Muscle layer of colon (tissue), 2 donors: ENCODE data around the gene FEM1B.

Experiments
- H3K27ac ChIP-seq: one replicate; pipeline ENCODE4 v1.7.0; 2013; ENCODE audit warnings: low read depth, mild to moderate bottlenecking, low read length, moderate library complexity
- H3K27me3 ChIP-seq, 2 donors: one replicate each; pipeline ENCODE4 v1.7.0; 2013; ENCODE audit warnings: low read length in 2 of 2, mild to moderate bottlenecking in 2 of 2; ENCODE audit not compliant: insufficient read depth in 2 of 2, control insufficient read depth in 1 of 2
- H3K36me3 ChIP-seq: one replicate; pipeline ENCODE4 v1.7.0; 2013; ENCODE audit warnings: mild to moderate bottlenecking, low read length; ENCODE audit not compliant: insufficient read depth
- H3K4me1 ChIP-seq: one replicate; pipeline ENCODE4 v1.7.0; 2013; ENCODE audit warnings: mild to moderate bottlenecking, low read length; ENCODE audit not compliant: insufficient read depth
- H3K4me3 ChIP-seq, 2 donors: one replicate each; pipeline ENCODE4 v1.7.0; 2013; ENCODE audit warnings: low read length in 2 of 2, low read depth in 1 of 2, mild to moderate bottlenecking in 1 of 2, moderate library complexity in 1 of 2
- H3K9ac ChIP-seq: one replicate; pipeline ENCODE4 v1.7.0; 2013; ENCODE audit warnings: low read length
- H3K9me3 ChIP-seq: one replicate; pipeline ENCODE4 v1.7.0; 2013; ENCODE audit warnings: mild to moderate bottlenecking, low read length
- donor health status: abdominal sarcoma.
- donor health status: Adenocarcinoma of cecum.

The FEM1B gene

DNA sequence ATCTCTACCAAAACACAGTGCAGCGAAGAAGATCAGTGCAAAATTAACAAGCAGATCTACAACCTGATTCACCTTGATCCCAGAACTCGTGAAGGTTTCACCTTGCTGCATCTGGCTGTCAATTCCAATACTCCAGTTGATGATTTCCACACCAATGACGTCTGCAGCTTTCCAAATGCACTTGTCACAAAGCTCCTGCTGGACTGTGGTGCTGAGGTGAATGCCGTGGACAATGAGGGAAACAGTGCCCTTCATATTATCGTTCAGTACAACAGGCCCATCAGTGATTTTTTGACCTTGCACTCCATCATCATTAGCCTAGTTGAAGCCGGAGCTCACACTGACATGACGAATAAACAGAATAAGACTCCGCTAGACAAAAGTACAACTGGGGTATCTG, 13.2 kb downstream of the FEM1B start:
- peaks cover 24% of the 10 kb centered on the region for H3K4me1 ChIP-seq
- no peak overlapping the region for H3K27ac ChIP-seq
- H3K36me3 ChIP-seq: peaks cover 22% of the 10 kb centered on the region
- no peaks in the 10 kb centered on the region for H3K27me3 ChIP-seq
- no peak overlapping the region for H3K4me3 ChIP-seq
- no peaks in the 10 kb centered on the region for H3K9me3 ChIP-seq
- H3K9ac ChIP-seq: no peak overlapping the region

DNA sequence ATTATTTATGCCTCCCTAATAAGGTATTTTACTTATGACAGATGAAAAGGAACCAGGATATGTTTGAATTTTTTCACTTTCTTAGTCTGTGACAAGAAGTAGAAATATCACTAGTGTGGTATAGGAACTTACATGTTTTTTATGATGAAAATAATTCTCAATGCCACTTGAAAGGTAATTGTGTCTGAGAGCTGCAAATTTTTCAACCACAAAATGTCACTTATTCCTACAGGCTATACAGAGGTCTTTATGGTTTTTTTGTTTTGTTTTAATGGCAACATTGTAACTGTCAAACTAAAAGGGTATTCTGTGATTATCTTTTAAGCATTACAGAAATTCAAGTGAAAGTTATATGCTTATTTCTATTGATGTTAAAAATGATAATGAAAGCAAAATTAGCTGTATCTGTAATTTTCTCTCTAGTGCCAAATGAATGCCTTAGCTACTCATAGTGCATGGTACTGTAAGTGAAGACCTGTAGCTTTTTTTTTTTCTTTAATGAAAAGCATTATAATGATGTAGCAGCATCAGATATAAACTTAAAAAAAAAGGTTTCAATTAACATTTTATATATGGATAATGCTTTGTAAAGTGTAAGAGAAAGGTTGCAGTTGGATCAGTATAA, 14.7 kb downstream of the FEM1B start:
- no peak overlapping the region for H3K27ac ChIP-seq
- H3K9me3 ChIP-seq: no peaks in the 10 kb centered on the region
- no peak overlapping the region for H3K9ac ChIP-seq
- no peak overlapping the region for H3K4me3 ChIP-seq
- H3K4me1 ChIP-seq: peaks cover 21% of the 10 kb centered on the region
- peaks cover 22% of the 10 kb centered on the region for H3K36me3 ChIP-seq
- no peaks in the 10 kb centered on the region for H3K27me3 ChIP-seq

DNA sequence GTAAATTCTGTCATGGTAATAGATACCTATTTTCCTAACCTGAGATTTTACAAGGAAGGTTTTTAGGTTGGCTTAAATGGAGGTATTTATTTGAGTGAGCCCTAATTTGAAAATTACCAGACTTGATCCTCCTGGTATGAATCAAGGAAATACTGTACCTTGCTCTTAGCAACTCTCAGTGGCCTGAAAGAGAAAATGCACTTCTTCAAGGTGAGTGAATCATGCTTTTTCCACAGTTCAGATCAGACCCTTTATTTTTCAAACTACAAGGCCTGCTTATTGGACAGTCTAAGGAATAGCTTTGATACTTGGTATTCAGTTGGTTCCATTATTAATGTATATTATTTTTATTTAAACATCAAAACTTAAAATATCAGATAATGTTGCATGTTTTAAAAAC, 15.4 kb downstream of the FEM1B start:
- H3K4me1 ChIP-seq: peaks cover 20% of the 10 kb centered on the region
- no peak overlapping the region for H3K27ac ChIP-seq
- H3K9me3 ChIP-seq: no peaks in the 10 kb centered on the region

DNA sequence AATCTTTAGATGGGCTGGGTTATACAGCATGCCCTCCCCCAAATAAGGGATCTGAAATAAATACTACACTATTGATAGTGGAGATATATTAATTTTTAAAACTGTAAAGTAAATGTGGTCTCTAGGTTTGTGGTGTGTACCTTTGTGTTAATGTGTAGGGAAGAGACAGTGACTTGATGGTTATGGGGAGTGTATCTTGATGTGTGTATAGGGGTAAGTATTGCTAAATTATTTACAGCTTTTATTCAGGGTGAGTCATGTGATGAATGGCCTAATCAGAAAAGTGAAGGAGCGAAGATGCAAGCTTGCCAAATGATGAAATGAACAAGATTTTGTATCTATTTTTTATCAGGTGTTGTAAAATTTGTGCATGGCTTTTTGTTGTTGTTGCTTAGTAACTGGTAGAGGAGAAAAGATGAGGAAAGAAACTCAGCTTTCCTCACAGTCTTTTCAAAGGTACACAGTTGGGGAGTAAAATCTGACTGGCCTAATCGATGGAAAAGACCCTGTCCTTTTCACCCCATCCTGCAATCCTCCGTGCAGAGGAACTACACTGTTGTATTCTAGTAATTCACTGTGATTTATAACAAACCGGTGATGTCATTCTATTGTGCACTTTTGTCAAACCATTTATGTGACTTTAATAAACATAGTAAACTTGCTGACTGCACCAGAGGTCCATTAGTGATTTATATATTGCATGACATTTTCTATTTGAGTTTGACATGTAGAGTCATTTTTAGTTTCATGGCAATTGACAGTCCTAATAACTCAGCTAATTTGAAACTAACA, 17.7 kb downstream of the FEM1B start:
- H3K4me1 ChIP-seq: peaks cover 24% of the 10 kb centered on the region
- no peak overlapping the region for H3K27ac ChIP-seq
- no peaks in the 10 kb centered on the region for H3K27me3 ChIP-seq
- H3K36me3 ChIP-seq: peaks cover 14% of the 10 kb centered on the region
- no peaks in the 10 kb centered on the region for H3K9me3 ChIP-seq
- H3K4me3 ChIP-seq: no peak overlapping the region
- no peak overlapping the region for H3K9ac ChIP-seq

More for the DNA sequence above, 15.4 kb downstream of the FEM1B start:
- Histone ChIP-seq H3K36me3 (peaks cover 22% of the 10 kb centered on the region), H3K9ac (no peak overlapping the region), H3K27me3 (no peaks in the 10 kb centered on the region), H3K4me3 (no peak overlapping the region)

DNA sequence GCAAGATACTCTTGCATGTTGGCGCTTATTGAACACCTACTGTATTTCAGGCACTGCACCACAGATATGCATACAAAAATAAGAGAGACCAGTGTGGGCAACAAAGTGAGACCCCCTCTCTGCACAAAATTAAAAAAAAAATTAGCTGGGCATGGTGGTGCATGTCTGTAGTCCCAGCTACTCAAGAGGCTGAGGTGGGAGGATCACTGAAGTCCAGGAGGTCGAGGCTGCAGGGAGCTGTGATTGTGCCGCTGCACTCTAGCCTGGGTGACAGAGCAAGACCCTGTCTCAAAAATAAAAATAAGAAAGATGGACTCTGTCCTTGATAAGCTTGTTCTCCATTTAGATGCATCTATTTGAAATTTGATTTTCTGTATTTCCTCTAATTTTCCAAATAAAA, 20.8 kb downstream of the FEM1B start:
- Histone ChIP-seq H3K9me3 (no peaks in the 10 kb centered on the region), H3K27me3 (no peaks in the 10 kb centered on the region), H3K4me3 (peak overlapping the region in 1 of 2 donors; percentile 49), H3K4me1 (peaks cover 29% of the 10 kb centered on the region), H3K36me3 (no peaks in the 10 kb centered on the region), H3K27ac (no peak overlapping the region), H3K9ac (no peak overlapping the region)

DNA sequence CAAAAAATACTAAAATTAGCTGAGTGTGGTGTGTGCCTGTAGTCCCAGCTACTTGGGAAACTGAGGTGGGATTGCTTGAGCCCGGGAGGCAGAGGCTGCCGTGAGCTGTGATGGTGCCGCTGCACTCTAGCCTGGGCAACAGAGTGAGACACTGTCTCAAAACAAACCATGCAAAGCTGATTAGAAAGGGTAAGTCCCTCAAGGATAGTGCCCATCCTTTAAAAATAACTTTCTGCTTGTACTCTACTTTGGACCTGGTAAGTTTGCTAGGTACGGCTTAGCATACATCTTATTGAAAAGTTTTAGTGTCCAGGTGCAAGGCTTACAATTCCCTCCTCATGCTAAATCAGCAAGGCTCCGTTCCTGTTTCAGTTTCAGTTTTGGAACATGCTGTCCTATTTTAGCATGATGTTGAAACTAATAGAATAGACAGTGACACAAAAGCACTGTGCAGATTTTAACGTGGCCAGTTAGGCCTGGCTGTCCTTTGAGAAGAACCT, 21.4 kb downstream of the FEM1B start:
- Histone ChIP-seq H3K27me3 (no peaks in the 10 kb centered on the region), H3K36me3 (no peaks in the 10 kb centered on the region), H3K4me3 (peak overlapping the region in 1 of 2 donors; percentile 49), H3K27ac (no peak overlapping the region), H3K9me3 (no peaks in the 10 kb centered on the region), H3K9ac (no peak overlapping the region), H3K4me1 (peaks cover 29% of the 10 kb centered on the region)

DNA sequence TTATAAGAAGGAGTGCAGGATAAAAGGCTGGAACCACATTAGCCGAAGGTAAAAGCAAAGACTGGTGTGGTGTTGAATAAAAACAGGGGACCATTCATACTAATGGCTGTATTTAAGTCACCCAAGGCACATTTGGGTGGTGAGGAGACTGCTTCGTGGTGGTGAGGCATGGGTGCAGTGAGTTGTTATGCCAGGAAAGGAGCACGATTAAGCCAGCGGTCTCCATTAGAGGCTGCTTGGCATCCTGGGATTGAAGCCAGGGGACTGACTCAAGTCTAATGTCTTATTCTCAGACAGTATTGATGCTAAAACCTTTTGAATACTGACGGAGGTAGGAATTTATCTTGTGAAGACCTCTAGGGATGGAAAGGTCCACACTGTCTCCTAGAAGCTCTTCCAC, 21.9 kb downstream of the FEM1B start:
- Histone ChIP-seq H3K4me1 (peaks cover 26% of the 10 kb centered on the region), H3K9me3 (no peaks in the 10 kb centered on the region), H3K36me3 (no peaks in the 10 kb centered on the region), H3K27ac (no peak overlapping the region), H3K27me3 (no peaks in the 10 kb centered on the region), H3K4me3 (peak overlapping the region in 1 of 2 donors; percentile 49), H3K9ac (peak overlapping the region; percentile 17)

DNA sequence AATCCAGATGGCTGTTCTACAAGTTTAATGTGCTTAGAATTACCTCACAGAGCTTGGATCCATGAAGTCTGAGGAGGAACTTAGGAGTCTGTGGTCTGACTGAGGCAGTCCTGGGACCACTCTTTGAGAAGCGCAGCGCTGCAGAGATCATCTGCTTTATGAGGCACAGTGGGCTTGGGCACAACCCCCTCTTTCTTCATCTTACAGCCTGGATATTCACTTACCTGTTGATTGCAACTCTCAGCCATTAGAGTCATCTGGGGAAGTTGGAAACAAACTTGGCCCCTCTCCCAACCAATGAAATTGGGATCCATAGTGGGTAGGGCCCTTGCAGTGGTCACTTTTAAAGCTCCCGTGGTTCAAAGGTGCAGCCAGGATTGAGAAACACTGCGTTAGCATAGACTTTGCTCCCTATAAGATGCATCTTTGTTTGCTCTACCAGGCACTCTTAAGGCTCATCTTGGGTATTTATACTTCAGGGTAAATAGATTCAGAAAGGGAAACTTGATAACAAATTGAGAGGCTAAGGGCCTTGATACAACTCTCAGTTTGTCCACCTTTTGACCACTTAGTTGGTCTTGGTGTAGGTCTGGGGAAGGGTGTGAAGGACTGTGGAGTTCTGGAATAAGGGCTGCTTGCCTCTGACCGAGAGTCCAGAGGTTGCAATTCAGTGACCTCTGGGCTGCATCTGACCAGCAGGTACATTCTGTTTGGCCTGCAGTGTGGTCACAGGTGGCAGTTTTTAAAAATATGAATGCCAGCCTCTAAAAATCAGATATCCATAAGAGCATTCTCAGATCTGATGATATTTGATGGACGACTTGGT, 22.8 kb downstream of the FEM1B start:
- no peak overlapping the region for H3K9ac ChIP-seq
- no peaks in the 10 kb centered on the region for H3K9me3 ChIP-seq
- no peaks in the 10 kb centered on the region for H3K27me3 ChIP-seq
- no peak overlapping the region for H3K4me3 ChIP-seq
- no peak overlapping the region for H3K27ac ChIP-seq
- H3K36me3 ChIP-seq: no peaks in the 10 kb centered on the region
- H3K4me1 ChIP-seq: peaks cover 18% of the 10 kb centered on the region

DNA sequence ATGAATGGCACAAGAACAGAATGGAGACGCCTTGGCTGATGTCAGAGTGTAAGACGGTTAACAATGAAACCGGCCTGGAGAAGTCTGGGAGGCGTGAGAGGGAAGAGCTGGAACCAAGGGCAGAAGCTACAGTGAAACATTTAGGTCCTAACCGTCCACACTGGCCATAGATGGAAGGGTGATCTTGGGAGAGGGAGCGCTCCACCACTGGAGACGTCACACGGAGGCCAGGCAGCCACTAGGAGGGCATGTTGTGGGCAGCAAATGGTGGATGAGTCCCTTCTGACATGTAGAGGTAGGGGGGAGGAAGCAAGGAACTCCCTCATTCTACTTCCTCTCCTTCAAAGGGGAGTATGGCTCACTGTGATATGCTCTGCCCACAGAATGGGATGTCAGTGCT, 23.8 kb downstream of the FEM1B start:
- Histone ChIP-seq H3K27me3 (no peaks in the 10 kb centered on the region), H3K36me3 (no peaks in the 10 kb centered on the region), H3K4me3 (no peak overlapping the region), H3K9ac (no peak overlapping the region), H3K27ac (no peak overlapping the region), H3K4me1 (peaks cover 15% of the 10 kb centered on the region), H3K9me3 (no peaks in the 10 kb centered on the region)

DNA sequence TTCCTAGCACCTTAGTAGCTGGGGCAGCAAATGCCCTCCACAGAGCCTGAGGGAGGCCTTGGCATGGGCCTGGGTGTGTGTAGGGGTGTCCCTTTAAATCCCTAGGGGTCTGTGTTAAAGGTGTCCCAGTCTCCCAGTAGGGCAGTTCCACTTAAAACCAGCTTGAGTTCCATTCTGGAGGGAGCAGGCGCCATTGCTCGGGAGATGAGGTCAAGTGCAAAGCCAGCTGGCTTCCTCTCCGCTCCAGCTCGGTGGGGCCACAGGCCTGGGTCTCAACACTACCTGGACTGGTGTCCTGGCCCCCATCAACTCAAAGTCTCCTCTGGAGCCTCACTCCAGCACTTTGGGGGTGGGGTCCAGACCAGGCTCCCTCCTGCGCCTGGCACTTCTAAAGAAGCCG, 25.2 kb downstream of the FEM1B start:
- peaks cover 15% of the 10 kb centered on the region for H3K4me1 ChIP-seq
- no peaks in the 10 kb centered on the region for H3K27me3 ChIP-seq
- no peak overlapping the region for H3K4me3 ChIP-seq
- H3K9ac ChIP-seq: no peak overlapping the region
- H3K27ac ChIP-seq: no peak overlapping the region
- H3K36me3 ChIP-seq: no peaks in the 10 kb centered on the region
- H3K9me3 ChIP-seq: no peaks in the 10 kb centered on the region

DNA sequence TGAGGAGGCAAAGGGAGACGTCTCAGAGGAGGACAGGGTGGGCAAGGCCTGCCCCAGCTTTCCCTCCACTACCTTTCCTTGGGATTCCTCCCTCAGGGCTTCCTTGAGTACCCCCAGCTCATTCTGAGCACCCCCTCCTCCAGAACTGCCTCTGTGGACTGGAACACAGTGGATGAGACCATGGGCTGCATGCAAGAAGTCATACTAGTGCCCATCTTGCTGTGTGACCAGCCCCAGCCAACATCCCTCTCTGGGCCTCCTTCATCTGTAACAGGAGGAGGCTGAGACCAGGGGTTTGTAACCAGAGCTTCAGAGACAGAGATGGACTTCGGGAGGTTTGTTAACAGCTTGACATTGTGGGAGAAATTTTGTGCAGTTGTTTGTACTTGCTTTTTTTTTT, 25.6 kb downstream of the FEM1B start:
- Histone ChIP-seq H3K36me3 (no peaks in the 10 kb centered on the region), H3K4me3 (no peak overlapping the region), H3K27me3 (no peaks in the 10 kb centered on the region), H3K27ac (no peak overlapping the region), H3K9ac (no peak overlapping the region), H3K4me1 (peaks cover 15% of the 10 kb centered on the region), H3K9me3 (no peaks in the 10 kb centered on the region)
